Neuronal stem cell (in vitro differentiated cells): ENCODE measurements around the gene GCDH.

Source experiments
- DNase-seq: peaks from one replicate; pipeline ENCODE4 v3.0.0-alpha.2; 2013; ENCODE audit warnings: low spot score
- H2AFZ ChIP-seq: one replicate; pipeline ENCODE4 v1.6.1; 2013; ENCODE audit warnings: mild to moderate bottlenecking, low read length, inconsistent platforms
- H2AK5ac ChIP-seq: 2 replicates; pipeline ENCODE4 v1.6.1; 2013; ENCODE audit warnings: low read depth, mild to moderate bottlenecking, inconsistent platforms, low read length, moderate library complexity, mixed read lengths
- H2BK120ac ChIP-seq: 2 replicates; pipeline ENCODE4 v1.6.1; 2013; ENCODE audit warnings: low read depth, mild to moderate bottlenecking, inconsistent platforms, low read length, moderate library complexity, mixed read lengths
- H2BK12ac ChIP-seq: one replicate; pipeline ENCODE4 v1.6.1; 2013; ENCODE audit warnings: low read length, inconsistent platforms
- H2BK15ac ChIP-seq: 2 replicates; pipeline ENCODE4 v1.6.1; 2013; ENCODE audit warnings: mild to moderate bottlenecking, low read length, inconsistent platforms, mixed read lengths
- H2BK5ac ChIP-seq: one replicate; pipeline ENCODE4 v1.6.1; 2013; ENCODE audit warnings: inconsistent platforms, mild to moderate bottlenecking, low read length, moderate library complexity
- H3K14ac ChIP-seq: one replicate; pipeline ENCODE4 v1.6.1; 2013; ENCODE audit warnings: low read length, inconsistent platforms
- H3K18ac ChIP-seq: 2 replicates; pipeline ENCODE4 v1.6.1; 2013; ENCODE audit warnings: low read length, inconsistent platforms
- H3K23ac ChIP-seq: 2 replicates; pipeline ENCODE4 v1.6.1; 2013; ENCODE audit warnings: low read depth, mild to moderate bottlenecking, mixed read lengths, low read length, inconsistent platforms; ENCODE audit not compliant: poor library complexity
- H3K27ac ChIP-seq: replicated peaks from 3 replicates; pipeline ENCODE4 v1.5.1; 2013; ENCODE audit warnings: low read length, inconsistent platforms
- H3K27me3 ChIP-seq, 3 experiments: 2 replicates each; pipeline ENCODE4 v1.6.1; 2013; ENCODE audit warnings: low read length in 3 of 3, mild to moderate bottlenecking in 2 of 3, inconsistent platforms in 1 of 3, low read depth in 1 of 3, mixed read lengths in 1 of 3, moderate library complexity in 1 of 3; ENCODE audit not compliant: control insufficient read depth in 3 of 3, insufficient read depth in 3 of 3
- H3K36me3 ChIP-seq, 2 donors: replicated peaks in 1 of 2; 2 replicates each; pipeline ENCODE4 v1.6.1; 2013; ENCODE audit warnings: low read length in 2 of 2; ENCODE audit not compliant: control insufficient read depth in 2 of 2, insufficient read depth in 2 of 2
- H3K4ac ChIP-seq: 2 replicates; pipeline ENCODE4 v1.6.1; 2013; ENCODE audit warnings: inconsistent platforms, mild to moderate bottlenecking, low read length, moderate library complexity
- H3K4me1 ChIP-seq, 2 donors: 1 replicate in 1 of 2; 2 replicates in 1 of 2; pipeline ENCODE4 v1.6.1; 2013; ENCODE audit warnings: low read length in 2 of 2, low read depth in 1 of 2; ENCODE audit not compliant: control insufficient read depth in 2 of 2, insufficient read depth in 1 of 2
- H3K4me2 ChIP-seq: one replicate; pipeline ENCODE4 v1.6.1; 2013; ENCODE audit warnings: mild to moderate bottlenecking, low read length, inconsistent platforms; ENCODE audit not compliant: insufficient read depth, poor library complexity, severe bottlenecking
- H3K4me3 ChIP-seq, 2 donors: 2 replicates each; pipeline ENCODE4 v1.5.1; 2013; ENCODE audit warnings: low read length in 2 of 2, mild to moderate bottlenecking in 2 of 2, inconsistent platforms in 1 of 2, moderate library complexity in 1 of 2
- H3K79me1 ChIP-seq: one replicate; pipeline ENCODE4 v1.6.1; 2013; ENCODE audit warnings: low read depth, mild to moderate bottlenecking, inconsistent platforms, low read length, moderate library complexity
- H3K9ac ChIP-seq: one replicate; pipeline ENCODE4 v1.6.1; 2013; ENCODE audit warnings: mild to moderate bottlenecking, low read depth, low read length, inconsistent platforms; ENCODE audit not compliant: poor library complexity
- H3K9me3 ChIP-seq, 2 donors: replicated peaks in 1 of 2; 2 replicates each; pipeline versions ENCODE3 to v1.6.1; 2013; ENCODE audit warnings: low read length in 2 of 2, mild to moderate bottlenecking in 2 of 2, inconsistent platforms in 1 of 2, low read depth in 1 of 2, mixed read lengths in 1 of 2, moderate library complexity in 1 of 2; ENCODE audit not compliant: control insufficient read depth in 2 of 2, insufficient read depth in 1 of 2
- H4K8ac ChIP-seq: one replicate; pipeline ENCODE4 v1.6.1; 2013; ENCODE audit warnings: low read depth, mild to moderate bottlenecking, inconsistent platforms, low read length, moderate library complexity
- H4K91ac ChIP-seq: one replicate; pipeline ENCODE4 v1.6.1; 2013; ENCODE audit warnings: low read length, low read depth, mild to moderate bottlenecking, inconsistent platforms; ENCODE audit not compliant: poor library complexity
- WGBS, 2 donors: extraction: QIAGEN DNeasy Blood & Tissue Kit; methylation state at CpG; one replicate each; pipeline ENCODE4 v1.1.7; 2013; ENCODE audit warnings: missing lambda C conversion rate in 2 of 2, mixed read lengths in 1 of 2; ENCODE audit not compliant: insufficient read length in 2 of 2, insufficient replicate concordance in 1 of 2; ENCODE audit errors: extremely low coverage in 2 of 2; 5-methylcytosine and 5-hydroxymethylcytosine counted together

GCDH gene

DNA sequence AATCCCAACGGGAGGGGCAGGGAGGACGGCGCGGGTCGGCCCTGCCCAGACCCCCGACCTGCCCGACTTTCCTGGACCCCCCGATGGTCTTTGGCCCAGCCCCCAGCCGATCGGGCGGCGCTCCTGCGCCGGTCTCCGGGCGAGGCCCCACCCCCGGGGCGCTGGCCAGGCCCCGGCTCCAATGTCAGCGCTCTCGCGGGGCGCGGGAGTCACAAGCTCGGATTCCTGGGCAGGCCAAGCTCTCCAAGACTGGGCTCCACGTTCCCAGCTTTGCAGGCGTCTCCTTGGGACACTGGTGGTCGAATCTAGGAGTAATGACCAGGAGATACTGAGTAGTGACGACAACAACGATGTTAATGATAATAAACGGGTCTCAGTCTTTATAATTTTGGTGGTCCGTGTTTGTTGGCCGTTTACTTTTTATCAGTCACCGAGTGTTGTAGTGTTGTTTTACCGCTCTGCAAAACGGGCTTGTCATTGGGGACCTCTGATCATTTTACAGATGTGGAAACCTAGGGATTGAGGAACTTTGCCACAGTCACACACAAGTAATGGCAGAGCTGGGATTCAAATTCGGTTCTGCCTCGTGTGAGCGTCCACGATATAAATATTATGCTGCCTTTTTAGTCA, 55.2 kb downstream of the GCDH start:
- no CpG with 5 or more reads among the region's 40 CpGs for WGBS, 2 donors
- H4K8ac ChIP-seq, result no peak overlapping the region
- H3K4ac ChIP-seq, result no peak overlapping the region
- H3K23ac ChIP-seq, result no peak overlapping the region
- H3K9me3 ChIP-seq, result no peaks in the 10 kb centered on the region
- peak overlapping the region; percentile 88 for H2AK5ac ChIP-seq
- no peak overlapping the region for H2BK15ac ChIP-seq
- H2BK12ac ChIP-seq, result no peak overlapping the region
- H3K79me1 ChIP-seq, result peaks cover 5% of the 10 kb centered on the region
- H2AFZ ChIP-seq, result peak overlapping the region; percentile 77
- no peak overlapping the region for H2BK120ac ChIP-seq
- peak overlapping the region; percentile 68 for H2BK5ac ChIP-seq
- H3K4me3 ChIP-seq, result peak overlapping the region; percentile 80 to 84
- peaks cover 56 to 88% of the 10 kb centered on the region in 2 donors for H3K36me3 ChIP-seq
- peak; percentile 73 for DNase-seq
- H3K27me3 ChIP-seq, result no peaks in the 10 kb centered on the region
- H3K27ac ChIP-seq, result peak overlapping the region; percentile 96
- peaks cover 2 to 6% of the 10 kb centered on the region in 2 donors for H3K4me1 ChIP-seq
- peak overlapping the region; percentile 59 for H3K4me2 ChIP-seq
- no peak overlapping the region for H3K18ac ChIP-seq
- no peak overlapping the region for H3K14ac ChIP-seq
- H3K9ac ChIP-seq, result no peak overlapping the region
- H4K91ac ChIP-seq, result no peak overlapping the region

DNA sequence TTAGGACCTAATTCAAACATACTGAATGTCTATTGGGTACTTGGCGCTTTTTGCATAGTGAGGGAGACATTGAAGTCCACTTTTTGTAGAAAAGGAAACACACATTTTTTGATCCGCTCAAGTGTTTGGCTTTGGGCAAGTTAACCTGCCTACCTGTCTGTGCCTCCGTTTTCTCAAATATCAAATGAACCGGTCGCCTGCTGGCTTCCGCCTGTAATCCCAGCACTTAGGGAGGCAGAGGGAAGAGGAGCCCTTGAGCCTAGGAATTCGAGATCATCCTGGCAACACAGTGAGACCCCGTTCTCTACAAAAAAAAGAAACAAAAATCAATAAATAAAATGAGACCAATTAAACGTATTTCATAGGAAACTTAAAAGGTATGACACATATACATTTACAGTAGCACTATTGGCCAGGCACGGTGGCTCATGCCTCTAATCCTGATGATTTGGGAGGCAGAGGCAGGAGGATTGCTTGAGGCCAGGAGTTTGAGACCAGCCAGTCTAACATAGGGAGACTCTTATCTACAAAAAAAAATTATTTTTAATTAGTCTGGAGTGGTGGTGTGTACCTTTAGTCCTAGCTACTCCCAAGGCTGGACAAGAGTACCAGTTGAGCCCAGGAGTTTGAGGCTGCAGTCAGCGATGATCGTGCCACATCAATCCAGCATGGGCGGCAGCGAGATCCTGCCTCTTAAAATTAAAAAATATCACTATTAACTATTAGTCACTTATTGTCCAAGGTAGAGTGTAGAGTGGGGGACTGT, 56.0 kb downstream of the GCDH start:
- peaks cover 2 to 6% of the 10 kb centered on the region in 2 donors for H3K4me1 ChIP-seq
- no peak overlapping the region for H3K4ac ChIP-seq
- no peak for DNase-seq
- H3K9ac ChIP-seq, result no peak overlapping the region
- H2BK12ac ChIP-seq, result no peak overlapping the region
- H3K9me3 ChIP-seq, result no peaks in the 10 kb centered on the region
- H3K27me3 ChIP-seq, result no peaks in the 10 kb centered on the region
- no peak overlapping the region for H2BK5ac ChIP-seq
- H3K27ac ChIP-seq, result no peak overlapping the region
- no peak overlapping the region for H3K18ac ChIP-seq
- H2AK5ac ChIP-seq, result no peak overlapping the region
- H2BK15ac ChIP-seq, result no peak overlapping the region
- H4K91ac ChIP-seq, result no peak overlapping the region
- H4K8ac ChIP-seq, result no peak overlapping the region
- H3K4me3 ChIP-seq, result peak overlapping the region; percentile 80 to 84
- no peak overlapping the region for H2BK120ac ChIP-seq
- no peak overlapping the region for H3K23ac ChIP-seq
- peak overlapping the region; percentile 59 for H3K4me2 ChIP-seq
- no peak overlapping the region for H3K14ac ChIP-seq
- H3K36me3 ChIP-seq, result peaks cover 53 to 87% of the 10 kb centered on the region in 2 donors
- H3K79me1 ChIP-seq, result peaks cover 5% of the 10 kb centered on the region
- no peak overlapping the region for H2AFZ ChIP-seq
- no CpG with 5 or more reads among the region's 14 CpGs for WGBS, 2 donors

- Histone ChIP-seq H3K14ac (no peak overlapping the region), H3K27ac (no peak overlapping the region), H3K36me3 (peaks cover 57 to 87% of the 10 kb centered on the region in 2 donors), H2BK5ac (no peak overlapping the region), H4K91ac (no peak overlapping the region), H2BK120ac (no peak overlapping the region), H3K9ac (peak overlapping the region; percentile 24), H3K27me3 (no peaks in the 10 kb centered on the region), H2BK12ac (no peak overlapping the region), H3K4ac (no peak overlapping the region), H3K9me3 (no peaks in the 10 kb centered on the region), H2AFZ (no peak overlapping the region), H3K79me1 (peaks cover 5% of the 10 kb centered on the region), H2AK5ac (no peak overlapping the region), H3K4me2 (no peak overlapping the region), H3K4me1 (peaks cover 2 to 6% of the 10 kb centered on the region in 2 donors), H3K4me3 (no peak overlapping the region), H2BK15ac (no peak overlapping the region), H3K23ac (peak overlapping the region; percentile 53), H3K18ac (no peak overlapping the region), H4K8ac (no peak overlapping the region)
- no peak for DNase-seq
- no CpG with 5 or more reads among the region's 28 CpGs for WGBS, 2 donors
Observed at GRCh38 chr19:12947702-12948611, 57.0 kb downstream of the GCDH start.
